ENCODE results near the gene LINS1.

- TF ChIP-seq POLR2A (IDR thresholded peaks at IDR 0.05; ENCODE audit: low read length) (no peak), NR3C1 (IDR thresholded peaks at IDR 0.05) (no peak), ELK1 (IDR thresholded peaks at IDR 0.05; ENCODE audit: low read depth, low read length) (no peak), EHF (CRISPR knock-in tag; IDR thresholded peaks at IDR 0.05) (no peak), EP300 (IDR thresholded peaks at IDR 0.05) (no peak), CBX2 (IDR thresholded peaks at IDR 0.05; ENCODE audit: borderline replicate concordance, low read depth) (no peak), JUNB (IDR thresholded peaks at IDR 0.05) (no peak), JUN (IDR thresholded peaks at IDR 0.05) (no peak), CEBPB (IDR thresholded peaks at IDR 0.05) (no peak)
- TF ChIP-seq, protein P1, sequence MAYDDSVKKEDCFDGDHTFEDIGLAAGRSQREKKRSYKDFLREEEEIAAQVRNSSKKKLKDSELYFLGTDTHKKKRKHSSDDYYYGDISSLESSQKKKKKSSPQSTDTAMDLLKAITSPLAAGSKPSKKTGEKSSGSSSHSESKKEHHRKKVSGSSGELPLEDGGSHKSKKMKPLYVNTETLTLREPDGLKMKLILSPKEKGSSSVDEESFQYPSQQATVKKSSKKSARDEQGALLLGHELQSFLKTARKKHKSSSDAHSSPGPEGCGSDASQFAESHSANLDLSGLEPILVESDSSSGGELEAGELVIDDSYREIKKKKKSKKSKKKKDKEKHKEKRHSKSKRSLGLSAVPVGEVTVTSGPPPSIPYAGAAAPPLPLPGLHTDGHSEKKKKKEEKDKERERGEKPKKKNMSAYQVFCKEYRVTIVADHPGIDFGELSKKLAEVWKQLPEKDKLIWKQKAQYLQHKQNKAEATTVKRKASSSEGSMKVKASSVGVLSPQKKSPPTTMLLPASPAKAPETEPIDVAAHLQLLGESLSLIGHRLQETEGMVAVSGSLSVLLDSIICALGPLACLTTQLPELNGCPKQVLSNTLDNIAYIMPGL (CRISPR knock-in tag; IDR thresholded peaks at IDR 0.05; ENCODE audit: borderline replicate concordance), result no peak
- TF ChIP-seq, protein P2, sequence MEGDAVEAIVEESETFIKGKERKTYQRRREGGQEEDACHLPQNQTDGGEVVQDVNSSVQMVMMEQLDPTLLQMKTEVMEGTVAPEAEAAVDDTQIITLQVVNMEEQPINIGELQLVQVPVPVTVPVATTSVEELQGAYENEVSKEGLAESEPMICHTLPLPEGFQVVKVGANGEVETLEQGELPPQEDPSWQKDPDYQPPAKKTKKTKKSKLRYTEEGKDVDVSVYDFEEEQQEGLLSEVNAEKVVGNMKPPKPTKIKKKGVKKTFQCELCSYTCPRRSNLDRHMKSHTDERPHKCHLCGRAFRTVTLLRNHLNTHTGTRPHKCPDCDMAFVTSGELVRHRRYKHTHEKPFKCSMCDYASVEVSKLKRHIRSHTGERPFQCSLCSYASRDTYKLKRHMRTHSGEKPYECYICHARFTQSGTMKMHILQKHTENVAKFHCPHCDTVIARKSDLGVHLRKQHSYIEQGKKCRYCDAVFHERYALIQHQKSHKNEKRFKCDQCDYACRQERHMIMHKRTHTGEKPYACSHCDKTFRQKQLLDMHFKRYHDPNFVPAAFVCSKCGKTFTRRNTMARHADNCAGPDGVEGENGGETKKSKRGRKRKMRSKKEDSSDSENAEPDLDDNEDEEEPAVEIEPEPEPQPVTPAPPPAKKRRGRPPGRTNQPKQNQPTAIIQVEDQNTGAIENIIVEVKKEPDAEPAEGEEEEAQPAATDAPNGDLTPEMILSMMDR (IDR thresholded peaks at IDR 0.05), result no peak
These were observed 12.9 kb upstream of the LINS1 start for GRCh38 chr15:100614918-100615317.
